GM12878 (cell line): Measurements from ENCODE around the gene PDSS2. TPM values are rescaled to one million over a fixed set of nuclear protein-coding genes. Genes with fewer than 3 reads are reported as not detected.

Experiments
- ATAC-seq: fragments of 200-7000 bp; cut with Tn5 transposase; 3 replicates; pipeline ENCODE4 v1.9.1; 2020; ENCODE audit warnings: mild to moderate bottlenecking, moderate library complexity
- BruUV-seq: library from RNA; stranded (reverse); fragments of 400-500 nt; replicated peaks from 2 replicates; lab custom pipeline; 2021; lab: Mats Ljungman, UMichigan
- CTCF ChIA-PET: fragments of 300-600 bp; sonication (Branson Sonifier 250); formaldehyde crosslinking; extraction: SDS; loops from one replicate; lab custom pipeline; 2021; ENCODE audit warnings: inconsistent platforms; lab: Yijun Ruan, JAX
- POLR2A ChIA-PET: fragments of 350-600 bp; formaldehyde crosslinking; extraction: SDS; loops from one replicate; lab custom pipeline; 2021; ENCODE audit warnings: inconsistent platforms; lab: Charles Lee
- RAD21 ChIA-PET: fragments of 300-600 bp; sonication (Branson Sonifier 250); formaldehyde crosslinking; loops from one replicate; lab custom pipeline; 2023; ENCODE audit warnings: antibody characterized with exemption; ENCODE audit not compliant: unreplicated experiment; lab: Charles Lee
- SMC1A ChIA-PET: fragments of 300-600 bp; sonication (Branson Sonifier 250); formaldehyde crosslinking; loops from one replicate; lab custom pipeline; 2023; ENCODE audit not compliant: unreplicated experiment, uncharacterized antibody; lab: Charles Lee
- DNase-seq: peaks from one replicate; pipeline ENCODE4 v3.0.0-alpha.2; 2011; ENCODE audit warnings: low read depth, low spot score
- FAIRE-seq: peaks from 3 replicates; lab custom pipeline; 2011; peaks lifted over from hg19 to GRCh38; lab: Jason Lieb, UNC
- H2AFZ ChIP-seq: 2 replicates; pipeline ENCODE4 v1.6.0; 2011; ENCODE audit warnings: low read depth, low read length, control low read depth; ENCODE audit not compliant: control insufficient read depth
- H3K27ac ChIP-seq: 2 replicates; pipeline ENCODE4 v1.5.1; 2011; ENCODE audit warnings: control low read depth; ENCODE audit not compliant: control insufficient read depth, insufficient read depth
- H3K27me3 ChIP-seq, 2 experiments: replicated peaks in 1 of 2; 2 replicates each; pipeline versions ENCODE4 v1.6.0 to v1.6.1; 2011; ENCODE audit warnings: low read length in 1 of 2; ENCODE audit not compliant: control insufficient read depth in 2 of 2, insufficient read depth in 2 of 2
- H3K36me3 ChIP-seq, 2 experiments: 2 replicates each; pipeline ENCODE4 v1.5.1; 2011; ENCODE audit warnings: low read length in 1 of 2; ENCODE audit not compliant: control insufficient read depth in 2 of 2, insufficient read depth in 2 of 2
- H3K4me1 ChIP-seq: 2 replicates; pipeline ENCODE4 v1.6.1; 2011; ENCODE audit warnings: mild to moderate bottlenecking, low read length, moderate library complexity, mixed read lengths; ENCODE audit not compliant: control insufficient read depth, insufficient read depth
- H3K4me2 ChIP-seq: 2 replicates; pipeline ENCODE4 v1.6.0; 2011; ENCODE audit warnings: control low read depth; ENCODE audit not compliant: control insufficient read depth, insufficient read depth
- H3K4me3 ChIP-seq: fragments of 200-600 bp; sonication (generic); 2 replicates; pipeline ENCODE4 v1.5.1; 2016
- H3K79me2 ChIP-seq: 2 replicates; pipeline ENCODE4 v1.6.0; 2011; ENCODE audit warnings: low read length; ENCODE audit not compliant: control insufficient read depth, insufficient read depth
- H3K9ac ChIP-seq: 2 replicates; pipeline ENCODE4 v1.8.0; 2011; ENCODE audit warnings: low read length, control low read depth, mixed read lengths; ENCODE audit not compliant: control insufficient read depth, insufficient read depth
- H3K9me3 ChIP-seq: replicated peaks from 3 replicates; pipeline ENCODE4 v1.5.1; 2011; ENCODE audit warnings: mild to moderate bottlenecking, low read length; ENCODE audit not compliant: control insufficient read depth, insufficient read depth
- H4K20me1 ChIP-seq: 2 replicates; pipeline ENCODE4 v1.6.0; 2011; ENCODE audit not compliant: control insufficient read depth, insufficient read depth
- BCL11A ChIP-seq: IDR thresholded peaks from 2 replicates; pipeline ENCODE4 v1.6.1; 2011; ENCODE audit warnings: low read depth, low read length
- CEBPB ChIP-seq, 2 experiments: fragments of 150-350 bp in 1 of 2; IDR thresholded peaks; 2 replicates each; pipeline ENCODE4 v1.6.1; 2012 to 2014; ENCODE audit warnings: low read depth in 2 of 2, low read length in 2 of 2, borderline replicate concordance in 1 of 2, inconsistent platforms in 1 of 2
- IRF5 ChIP-seq: fragments of 450-650 bp; IDR thresholded peaks from 2 replicates; pipeline ENCODE4 v1.6.1; 2017; ENCODE audit warnings: borderline replicate concordance
- MXI1 ChIP-seq: fragments of 150-350 bp; IDR thresholded peaks from 2 replicates; pipeline ENCODE4 v1.6.1; 2011; ENCODE audit warnings: low read depth, mild to moderate bottlenecking, inconsistent platforms, low read length, improper control_type of control experiment
- PAX5 ChIP-seq: IDR thresholded peaks from 2 replicates; pipeline ENCODE4 v1.6.1; 2011; ENCODE audit warnings: low read depth, low read length, borderline replicate concordance
- ZNF592 ChIP-seq: fragments of 450-650 bp; IDR thresholded peaks from 2 replicates; pipeline ENCODE4 v1.6.1; 2017; ENCODE audit warnings: mild to moderate bottlenecking, moderate library complexity
- in situ Hi-C: fragments of 300-500 bp; cut with MboI; formaldehyde crosslinking; loops from 9 replicates; pipeline ENCODE4 v1.14.3; 2018; ENCODE audit warnings: mixed read lengths
- intact Hi-C: fragments of 100-400 bp; cut with micrococcal nuclease; formaldehyde crosslinking; loops from one replicate; pipeline ENCODE4 v1.14.2; 2022; ENCODE audit not compliant: unreplicated experiment
- polyA plus RNA-seq, 11 experiments: library from polyadenylated mRNA; depleted of rRNA in 4 of 11; unstranded in 6 of 11; stranded (reverse) in 5 of 11; fragments of >200 nt; fragmentation: Nextera tagmentation in 4 of 11; fragmentation: Illumina TruSeq in 1 of 11; extraction: Ambion mirVana in 4 of 11; extraction: Trizol in 1 of 11; gene quantifications; 1 replicate in 1 of 11; 2 replicates in 10 of 11; pipeline versions ENCODE4 v1.2.1 to v1.2.3, GENCODE V29; 2011 to 2016; ENCODE audit warnings: inconsistent platforms in 2 of 11, missing spikeins in 2 of 11, low read depth in 1 of 11
- total RNA-seq, 4 experiments: library from RNA; depleted of rRNA in 3 of 4; stranded (reverse); fragments of >200 nt in 3 of 4; fragmentation: Illumina TruSeq in 1 of 4; extraction: Trizol in 1 of 4; gene quantifications; 2 replicates each; pipeline versions ENCODE4 v1.2.1 to v1.2.3, GENCODE V29; 2013 to 2021

PDSS2 gene
- total and polyA plus RNA-seq, 10 of the 15 experiments (the other 5 are each of a cell fraction or from before 2014, with no cell fraction given): 7.7 to 15.5 (median 9.6) TPM

GRCh38 chr6:107390685-107391435 is 68.5 kb downstream of the PDSS2 start:
- DNase-seq (no peak), FAIRE-seq (no peak), ATAC-seq (no peak)
- H2AFZ ChIP-seq: no peak overlapping the region
- ChIA-PET SMC1A (interaction anchor here (1.4 kb wide), 2 partner anchors 9 to 24 kb away, joined by 3 read pairs; no protein-coding TSS in a partner anchor), POLR2A (interaction anchor here (0.5 kb wide), 1 partner anchor 235 kb away, joined by 7 read pairs; no protein-coding TSS in a partner anchor), RAD21 (no interaction called here), CTCF (interaction anchor here (1.1 kb wide), 1 partner anchor 10 kb away, joined by 3 read pairs; no protein-coding TSS in a partner anchor)
- intact Hi-C loops (no loop called here), in situ Hi-C loops (no loop called here)
- H3K9ac ChIP-seq: no peak overlapping the region
- H3K79me2 ChIP-seq: no peaks in the 10 kb centered on the region
- H3K4me3 ChIP-seq: no peak overlapping the region
- BruUV-seq: no TSS peak
- no peaks in the 10 kb centered on the region for H3K36me3 ChIP-seq
- H3K9me3 ChIP-seq: peaks cover 3% of the 10 kb centered on the region
- TF ChIP-seq MXI1 (no peak), PAX5 (no peak), ZNF592 (no peak), CEBPB (IDR thresholded peaks at IDR 0.05; ENCODE audit: borderline replicate concordance in 1 of 2, low read depth in 2 of 2, low read length in 2 of 2) (no peak), IRF5 (no peak), BCL11A (no peak)
- H3K4me1 ChIP-seq: no peaks in the 10 kb centered on the region
- no peaks in the 10 kb centered on the region for H4K20me1 ChIP-seq
- H3K27me3 ChIP-seq: no peaks in the 10 kb centered on the region
- no peak overlapping the region for H3K27ac ChIP-seq
- H3K4me2 ChIP-seq: no peak overlapping the region
